Measurements from ENCODE around the gene KCNJ15.
"Not testable (repeated sequence)": the region's sequence is repeated elsewhere in the genome, so short reads cannot be mapped to it uniquely, and the experiment has no call there.

Gene KCNJ15

GRCh38 chr21:38244885-38245869 is 11.6 kb upstream of the KCNJ15 start:
- no peak for DNase-seq

- DNase-seq, result no peak
Observed at GRCh38 chr21:38246511-38246910, 10.3 kb upstream of the KCNJ15 start.

- not testable (repeated sequence) for DNase-seq
Observed at GRCh38 chr21:38247054-38247453, 9.7 kb upstream of the KCNJ15 start.

- DNase-seq, result no peak
Observed at GRCh38 chr21:38247738-38248510, 8.9 kb upstream of the KCNJ15 start.

GRCh38 chr21:38249256-38249655 is 7.5 kb upstream of the KCNJ15 start:
- no peak for DNase-seq

- no peak for DNase-seq
Observed at GRCh38 chr21:38249696-38250278, 7.0 kb upstream of the KCNJ15 start.

- no peak for DNase-seq
Observed at GRCh38 chr21:38250991-38251418, 5.8 kb upstream of the KCNJ15 start.

- DNase-seq, result no peak
Observed at GRCh38 chr21:38254970-38255369, 1.8 kb upstream of the KCNJ15 start.

- no peak for DNase-seq
Observed at GRCh38 chr21:38255571-38256117, 1.1 kb upstream of the KCNJ15 start.

GRCh38 chr21:38257667-38258066 is 876 bp downstream of the KCNJ15 start:
- no peak for DNase-seq

GRCh38 chr21:38258521-38259485 is 2.0 kb downstream of the KCNJ15 start:
- DNase-seq, result no peak

- no peak for DNase-seq
Observed at GRCh38 chr21:38259665-38260064, 2.9 kb downstream of the KCNJ15 start.

- no peak for DNase-seq
Observed at GRCh38 chr21:38260426-38260825, 3.6 kb downstream of the KCNJ15 start.

GRCh38 chr21:38261851-38262250 is 5.1 kb downstream of the KCNJ15 start:
- DNase-seq, result no peak

GRCh38 chr21:38263493-38263892 is 6.7 kb downstream of the KCNJ15 start:
- DNase-seq, result no peak

GRCh38 chr21:38264571-38264970 is 7.8 kb downstream of the KCNJ15 start:
- DNase-seq, result no peak

- DNase-seq, result no peak
Observed at GRCh38 chr21:38265166-38265565, 8.4 kb downstream of the KCNJ15 start.

GRCh38 chr21:38266732-38267131 is 9.9 kb downstream of the KCNJ15 start:
- DNase-seq, result no peak

GRCh38 chr21:38267136-38267755 is 10.5 kb downstream of the KCNJ15 start:
- DNase-seq, result no peak

GRCh38 chr21:38267991-38268863 is 11.4 kb downstream of the KCNJ15 start:
- DNase-seq, result no peak

All from NCI-H1436 (cell line).